Stomach (tissue), 9 donors: Measurements from ENCODE around the gene NUP98. TPM values are rescaled to one million over a fixed set of nuclear protein-coding genes. Genes with fewer than 3 reads are reported as not detected.
"Not testable (repeated sequence)": the region's sequence is repeated elsewhere in the genome, so short reads cannot be mapped to it uniquely, and the experiment has no call there.

ENCODE experiments used
- DNase-seq, 2 donors: peaks; one replicate each; pipeline versions ENCODE4 v3.0.0 to v3.0.0-alpha.2; 2013 to 2019
- H3K27ac ChIP-seq, 5 donors: fragments of 200-600 bp in 4 of 5; sonication (generic) in 4 of 5; one replicate each; pipeline ENCODE4 v1.5.1; 2013 to 2019; ENCODE audit warnings: mild to moderate bottlenecking in 1 of 5, moderate library complexity in 1 of 5
- H3K27me3 ChIP-seq, 3 donors: fragments of 200-600 bp; sonication (generic); one replicate each; pipeline ENCODE4 v1.5.1; 2017 to 2019; ENCODE audit warnings: mixed run types in 1 of 3
- H3K36me3 ChIP-seq, 4 donors: fragments of 200-600 bp; sonication (generic); 1 replicate in 3 of 4; 2 replicates in 1 of 4; pipeline ENCODE4 v1.5.1; 2016 to 2019
- H3K4me1 ChIP-seq, 4 donors: fragments of 200-600 bp; sonication (generic); one replicate each; pipeline ENCODE4 v1.5.1; 2016 to 2019
- H3K4me3 ChIP-seq, 4 donors: fragments of 200-600 bp; sonication (generic) in 3 of 4; one replicate each; pipeline ENCODE4 v1.5.1; 2016 to 2019; ENCODE audit warnings: mild to moderate bottlenecking in 1 of 4
- H3K9me3 ChIP-seq, 4 donors: fragments of 200-600 bp; sonication (generic); one replicate each; pipeline ENCODE4 v1.5.1; 2016 to 2019
- CTCF ChIP-seq, 7 experiments: fragments of 450-650 bp in 4 of 7; fragments of 200-600 bp in 3 of 7; sonication (generic) in 3 of 7; IDR thresholded peaks; one replicate each; pipeline ENCODE4 v1.5.1; 2016 to 2019; ENCODE audit warnings: antibody characterized with exemption in 7 of 7, control low read depth in 2 of 7, mild to moderate bottlenecking in 1 of 7
- EP300 ChIP-seq: sonication (generic); formaldehyde crosslinking; IDR thresholded peaks from one replicate; pipeline ENCODE4 v1.6.1; 2017; ENCODE audit warnings: antibody characterized with exemption
- POLR2A ChIP-seq, 4 donors: fragments of 450-650 bp; IDR thresholded peaks; one replicate each; pipeline ENCODE4 v1.6.1; 2016; ENCODE audit warnings: antibody characterized with exemption in 4 of 4, control low read depth in 2 of 4, mild to moderate bottlenecking in 1 of 4, moderate library complexity in 1 of 4
- POLR2AphosphoS5 ChIP-seq, 3 donors: sonication (generic); formaldehyde crosslinking; IDR thresholded peaks; one replicate each; pipeline ENCODE4 v1.6.1; 2016; ENCODE audit warnings: antibody characterized with exemption in 3 of 3
- WGBS, 5 donors: extraction: QIAGEN DNeasy Blood & Tissue Kit in 3 of 5; methylation state at CpG; one replicate each; pipeline versions ENCODE4 v1.1.5 to v1.1.7; 2013 to 2018; 5-methylcytosine and 5-hydroxymethylcytosine counted together
- intact Hi-C: fragments of 100-400 bp; cut with DNase I; formaldehyde crosslinking; loops from one replicate; pipeline ENCODE4 v1.15.1; 2023; ENCODE audit warnings: low total_unique reads
- polyA plus RNA-seq, 3 donors: library from polyadenylated mRNA; stranded (reverse); fragments of 200-250 nt; gene quantifications; one replicate each; pipeline ENCODE4 v1.2.3, GENCODE V29; 2013
- total RNA-seq, 5 donors: library from RNA; depleted of rRNA; stranded (reverse); fragments of >200 nt; gene quantifications; one replicate each; pipeline versions ENCODE4 v1.1.0 to v1.2.3, GENCODE V29; 2014 to 2016
- donor health status: healthy with polysubstance abuse.
- donor health status: Bipolar disorder and iron deficiency.
- donor health status: healthy.

Gene NUP98
- total and polyA plus RNA-seq, 8 donors, result 16.2 to 132 (median 54.9) TPM

DNA sequence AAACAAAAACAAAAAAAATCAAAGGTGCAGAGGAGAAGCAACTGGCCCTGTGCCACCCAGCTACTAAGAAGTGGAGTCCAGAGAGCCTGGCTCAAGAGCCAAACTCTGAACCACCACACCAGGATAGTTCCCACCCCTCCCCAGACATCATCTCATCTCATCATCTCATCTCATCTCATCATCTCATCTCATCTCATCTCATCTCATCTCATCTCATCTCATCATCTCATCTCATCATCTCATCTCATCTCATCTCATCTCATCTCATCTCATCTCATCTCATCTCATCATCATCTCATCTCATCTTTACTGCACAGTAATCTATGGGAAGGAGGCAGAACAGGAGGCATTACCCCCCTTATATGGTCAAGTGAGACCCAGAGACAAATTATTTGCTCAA lies 134.5 kb downstream of the NUP98 start:
- Histone ChIP-seq H3K27ac (no peak overlapping the region), H3K4me1 (no peaks in the 10 kb centered on the region), H3K27me3 (peaks cover 0 to 3% (median 0%) of the 10 kb centered on the region in 3 donors), H3K36me3 (peaks cover 23 to 41% (median 36%) of the 10 kb centered on the region in 4 donors), H3K4me3 (no peak overlapping the region), H3K9me3 (no peaks in the 10 kb centered on the region)
- TF ChIP-seq POLR2AphosphoS5 (IDR thresholded peaks at IDR 0.05), result no peak
- TF ChIP-seq CTCF (IDR thresholded peaks at IDR 0.05), result no peak
- intact Hi-C loops, result no loop called here
- no peak for DNase-seq

GRCh38 chr11:3660960-3661359 lies 136.4 kb downstream of the NUP98 start:
- TF ChIP-seq EP300, result no peak
- TF ChIP-seq POLR2AphosphoS5 (IDR thresholded peaks at IDR 0.05), result no peak
- TF ChIP-seq CTCF (IDR thresholded peaks at IDR 0.05), result no peak
- no peak for TF ChIP-seq POLR2A (IDR thresholded peaks at IDR 0.05)
- 63 to 75% (median 70%) methylated on average over 2 of the region's 2 CpGs for WGBS, 5 donors
- Histone ChIP-seq H3K4me3 (no peak overlapping the region), H3K27me3 (peaks cover 0 to 3% (median 0%) of the 10 kb centered on the region in 3 donors), H3K27ac (no peak overlapping the region), H3K4me1 (no peaks in the 10 kb centered on the region), H3K9me3 (no peaks in the 10 kb centered on the region), H3K36me3 (peaks cover 7 to 22% (median 17%) of the 10 kb centered on the region in 4 donors)
- intact Hi-C loops, result no loop called here
- DNase-seq, result no peak

DNA sequence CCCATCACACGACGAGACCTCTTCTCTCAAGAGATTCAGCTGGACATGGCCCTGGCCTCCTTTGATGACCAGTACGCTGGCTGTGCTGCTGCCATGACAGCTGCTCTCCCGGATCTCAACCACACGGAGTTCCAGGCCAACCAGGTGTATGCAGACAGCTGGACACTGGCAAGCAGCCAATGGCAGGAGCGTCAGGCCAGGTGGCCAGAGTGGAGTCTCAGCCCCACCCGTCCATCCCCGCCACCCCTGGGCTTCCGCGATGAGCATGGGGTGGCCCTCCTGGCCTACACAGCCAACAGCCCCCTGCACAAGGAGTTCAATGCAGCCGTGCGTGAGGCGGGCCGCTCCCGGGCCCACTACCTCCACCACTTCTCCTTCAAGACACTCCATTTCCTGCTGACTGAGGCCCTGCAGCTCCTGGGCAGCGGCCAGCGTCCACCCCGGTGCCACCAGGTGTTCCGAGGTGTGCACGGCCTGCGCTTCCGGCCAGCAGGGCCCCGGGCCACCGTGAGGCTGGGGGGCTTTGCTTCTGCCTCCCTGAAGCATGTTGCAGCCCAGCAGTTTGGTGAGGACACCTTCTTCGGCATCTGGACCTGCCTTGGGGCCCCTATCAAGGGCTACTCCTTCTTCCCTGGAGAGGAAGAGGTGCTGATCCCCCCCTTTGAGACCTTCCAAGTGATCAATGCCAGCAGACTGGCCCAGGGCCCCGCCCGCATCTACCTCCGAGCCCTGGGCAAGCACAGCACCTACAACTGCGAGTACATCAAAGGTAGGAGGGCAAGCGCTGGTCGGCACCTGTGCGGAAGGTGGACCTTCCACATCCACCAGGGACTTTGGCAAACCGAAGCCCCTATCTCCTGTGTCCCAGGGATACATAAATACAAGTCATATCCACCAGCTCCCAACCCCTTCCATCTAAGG lies 137.5 kb downstream of the NUP98 start:
- no peak overlapping the region for H3K4me3 ChIP-seq
- no peak overlapping the region for H3K27ac ChIP-seq
- H3K4me1 ChIP-seq, result no peaks in the 10 kb centered on the region
- 59 to 85% (median 82%) methylated on average over 6 to 33 of the region's 33 CpGs for WGBS, 5 donors
- H3K36me3 ChIP-seq, result peaks cover 0 to 11% (median 6%) of the 10 kb centered on the region in 4 donors
- intact Hi-C loops, result no loop called here
- DNase-seq, result peak in 1 of 2 donors; percentile 41
- TF ChIP-seq POLR2AphosphoS5 (IDR thresholded peaks at IDR 0.05) (no peak), EP300 (no peak), POLR2A (IDR thresholded peaks at IDR 0.05) (no peak), CTCF (IDR thresholded peaks at IDR 0.05) (no peak)
- H3K27me3 ChIP-seq, result peaks cover 0 to 3% (median 0%) of the 10 kb centered on the region in 3 donors
- no peaks in the 10 kb centered on the region for H3K9me3 ChIP-seq

- no peaks in the 10 kb centered on the region for H3K36me3 ChIP-seq
- no peak overlapping the region for H3K27ac ChIP-seq
- intact Hi-C loops, result no loop called here
- H3K27me3 ChIP-seq, result peaks cover 0 to 3% (median 0%) of the 10 kb centered on the region in 3 donors
- H3K4me3 ChIP-seq, result no peak overlapping the region
- DNase-seq, result no peak
- WGBS, 5 donors, result 91 to 96% (median 92%) methylated on average over 7 to 8 of the region's 8 CpGs
- H3K4me1 ChIP-seq, result no peaks in the 10 kb centered on the region
- no peaks in the 10 kb centered on the region for H3K9me3 ChIP-seq
- TF ChIP-seq CTCF (IDR thresholded peaks at IDR 0.05) (no peak), POLR2AphosphoS5 (IDR thresholded peaks at IDR 0.05) (no peak), POLR2A (IDR thresholded peaks at IDR 0.05) (no peak), EP300 (no peak)
Measured at GRCh38 chr11:3658252-3658651, 139.1 kb downstream of the NUP98 start.

GRCh38 chr11:3657331-3657730 lies 140.0 kb downstream of the NUP98 start:
- H3K27me3 ChIP-seq, H3K9me3 ChIP-seq, H3K4me1 ChIP-seq, H3K36me3 ChIP-seq, DNase-seq, H3K4me3 ChIP-seq, intact Hi-C loops, H3K27ac ChIP-seq: not testable (repeated sequence)
- 78 to 80% (median 79%) methylated on average over 5 of the region's 5 CpGs for WGBS, 5 donors
